Endometrial microvascular endothelial cells (primary cell): Measurements from ENCODE around the gene CDK8. TPM values are rescaled to one million over a fixed set of nuclear protein-coding genes. Genes with fewer than 3 reads are reported as not detected.
"Not testable (repeated sequence)": the region's sequence is repeated elsewhere in the genome, so short reads cannot be mapped to it uniquely, and the experiment has no call there.

Experiments
- in situ Hi-C: cut with HindIII; loops from 2 replicates; pipeline ENCODE4 v1.10.0; 2017; ENCODE audit warnings: low sequenced_read_pairs, low pct_unique_long_range_greater_than_20kb; ENCODE audit errors: inconsistent ontology term
- total RNA-seq: library from RNA; depleted of rRNA; stranded (reverse); fragments of >200 nt; gene quantifications from one replicate; pipeline ENCODE4 v1.2.3, GENCODE V29; 2015; ENCODE audit errors: inconsistent ontology term

The CDK8 gene
- total RNA-seq, 1 donor from 2014 or later, result 11.8 TPM

DNA sequence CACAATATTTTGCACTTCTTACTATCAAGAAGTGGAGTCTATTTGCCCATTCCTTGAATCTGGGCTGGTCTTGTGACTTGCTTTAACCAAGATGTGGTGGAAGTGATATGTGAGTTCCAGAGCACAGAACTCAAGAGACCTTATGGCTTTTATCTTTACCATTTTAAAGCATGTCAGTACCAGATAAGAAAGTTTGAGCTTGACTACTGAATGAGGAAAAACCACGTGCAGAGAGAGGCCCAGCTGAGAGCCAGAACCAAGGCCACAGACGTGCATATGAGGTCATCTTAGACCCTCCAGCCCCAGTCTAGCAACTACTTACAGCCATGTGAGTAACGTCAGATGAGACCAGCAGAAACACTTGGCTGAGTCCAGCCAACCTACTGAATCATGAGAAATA is 6.3 kb upstream of the CDK8 start:
- in situ Hi-C loops, result no loop called here

DNA sequence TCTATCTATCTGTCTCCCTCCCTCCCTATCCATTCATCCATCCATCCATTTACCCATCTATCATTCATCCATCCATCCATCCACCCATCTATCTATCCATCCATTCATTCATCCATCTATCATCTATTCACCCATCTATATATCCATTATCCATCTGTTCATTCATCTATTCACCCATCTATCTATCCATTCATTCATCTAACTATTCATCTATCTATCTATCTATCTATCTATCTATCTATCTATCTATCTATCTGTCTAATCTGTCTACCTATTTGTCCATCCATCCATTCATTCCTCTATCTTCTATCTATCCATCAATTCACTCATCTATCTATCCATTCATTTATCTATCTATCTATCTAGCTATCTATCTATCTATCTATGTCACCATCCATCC is 4.4 kb upstream of the CDK8 start:
- in situ Hi-C loops, result no loop called here

DNA sequence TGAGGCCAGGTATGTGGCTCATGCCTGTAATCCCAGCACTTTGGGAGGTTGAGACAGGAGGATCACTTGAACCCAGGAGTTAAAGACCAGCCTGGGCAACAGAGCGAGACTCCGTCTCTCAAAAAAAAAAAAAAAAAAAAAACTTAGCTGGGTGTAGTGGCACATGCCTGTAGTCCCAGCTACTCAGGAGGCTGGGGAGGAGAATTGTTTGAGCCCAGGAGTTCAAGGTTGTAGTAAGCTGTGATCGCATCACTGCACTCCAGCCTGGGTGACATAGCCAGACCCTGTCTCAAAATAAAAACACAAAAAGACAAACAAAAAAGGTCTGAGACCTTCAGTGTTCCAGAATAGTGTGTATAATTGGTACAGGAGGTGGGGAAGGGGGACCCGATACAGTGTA is 1.9 kb upstream of the CDK8 start:
- in situ Hi-C loops, result not testable (repeated sequence)

DNA sequence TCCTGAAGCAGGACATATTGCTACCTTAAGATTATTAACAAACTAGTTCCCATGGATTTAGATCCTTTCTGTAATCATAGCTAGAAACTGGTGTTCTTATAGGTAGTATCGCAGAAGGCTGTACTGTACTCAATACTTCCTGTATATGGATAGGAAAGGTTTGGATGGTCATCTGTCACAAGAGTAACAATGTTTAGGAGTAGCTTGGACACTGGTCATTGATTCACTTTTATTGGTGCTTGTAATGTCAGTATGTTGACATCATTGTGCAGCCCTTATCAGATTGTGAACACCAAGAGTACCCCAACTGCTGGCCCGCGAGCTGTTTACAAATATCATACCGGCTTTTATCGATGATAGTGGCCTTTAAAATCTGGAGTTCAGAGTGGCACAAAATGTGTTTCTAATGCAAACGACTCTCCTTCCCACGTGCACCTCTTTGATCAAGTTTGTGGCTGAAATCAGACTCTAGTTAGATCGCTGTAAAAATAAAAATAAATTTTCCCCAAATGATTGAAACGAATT is 605 bp upstream of the CDK8 start:
- in situ Hi-C loops, result no loop called here

DNA sequence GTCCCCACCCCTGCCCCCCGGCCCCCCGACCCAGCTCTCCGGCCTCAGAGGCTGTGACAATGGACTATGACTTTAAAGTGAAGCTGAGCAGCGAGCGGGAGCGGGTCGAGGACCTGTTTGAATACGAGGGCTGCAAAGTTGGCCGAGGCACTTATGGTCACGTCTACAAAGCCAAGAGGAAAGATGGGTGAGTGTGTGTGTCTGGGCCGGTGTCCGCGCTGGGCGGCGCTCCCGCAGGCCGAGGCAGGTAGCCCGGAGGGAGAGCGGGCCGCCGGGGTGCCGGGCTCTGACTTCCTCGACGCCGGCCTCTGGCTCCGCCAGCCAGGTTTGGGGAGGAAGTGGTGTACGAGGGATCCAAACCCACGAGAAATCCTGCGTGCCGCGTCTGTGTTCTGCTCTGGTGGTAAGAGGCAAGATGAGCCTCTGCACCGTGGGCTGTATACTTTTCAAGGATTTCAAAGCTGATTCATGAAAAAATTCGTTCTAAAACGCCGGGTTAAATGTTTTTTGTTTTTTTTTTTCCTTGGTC is 718 bp downstream of the CDK8 start:
- in situ Hi-C loops, result no loop called here

- in situ Hi-C loops, result no loop called here
Measured at GRCh38 chr13:26255115-26255514, 1.2 kb downstream of the CDK8 start.

DNA sequence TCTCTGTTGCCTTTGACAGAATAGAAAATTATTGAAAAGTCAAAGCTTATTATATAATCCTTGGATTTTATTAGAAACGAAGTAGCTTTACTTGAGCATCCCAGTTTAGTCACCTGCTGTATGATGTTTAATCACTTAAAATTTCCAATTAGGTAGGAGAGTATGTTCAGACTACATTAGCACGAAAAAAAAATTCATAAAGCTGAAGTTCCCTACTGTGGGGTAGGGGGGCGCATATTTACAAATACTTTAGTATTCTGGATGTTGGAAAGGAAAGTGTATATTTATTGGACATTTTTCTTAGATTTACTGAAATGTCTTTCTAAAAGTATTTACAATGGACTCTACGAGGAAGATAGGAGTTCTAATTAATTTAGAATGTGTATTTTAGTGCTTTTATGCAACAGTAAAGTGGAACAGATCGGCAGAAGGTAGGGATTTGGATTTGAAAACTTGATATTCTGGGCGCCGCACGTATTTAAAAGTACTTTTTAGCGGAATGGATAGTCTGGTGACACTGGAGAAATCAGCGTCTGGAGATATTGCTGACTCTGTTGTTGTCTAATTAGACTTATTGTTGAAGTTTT is 1.9 kb downstream of the CDK8 start:
- in situ Hi-C loops, result no loop called here

DNA sequence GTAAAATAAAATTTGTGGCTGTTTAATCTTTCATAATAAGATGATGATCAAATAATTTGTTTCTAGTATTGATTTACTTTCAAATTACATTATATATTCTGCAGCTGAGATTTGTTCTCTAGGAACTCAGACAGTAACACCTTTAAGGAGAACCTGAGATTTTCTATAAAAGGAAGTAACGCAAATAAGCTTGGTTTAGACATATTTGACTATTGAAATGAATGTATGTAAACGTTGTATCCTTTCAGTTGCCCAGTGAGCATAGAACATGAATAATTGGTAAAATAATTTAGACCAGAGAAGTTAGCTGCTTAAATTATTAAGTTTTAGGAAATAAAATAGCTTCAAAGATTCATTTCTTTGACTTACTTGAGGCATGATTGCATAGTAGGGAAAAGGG is 3.1 kb downstream of the CDK8 start:
- in situ Hi-C loops, result no loop called here

DNA sequence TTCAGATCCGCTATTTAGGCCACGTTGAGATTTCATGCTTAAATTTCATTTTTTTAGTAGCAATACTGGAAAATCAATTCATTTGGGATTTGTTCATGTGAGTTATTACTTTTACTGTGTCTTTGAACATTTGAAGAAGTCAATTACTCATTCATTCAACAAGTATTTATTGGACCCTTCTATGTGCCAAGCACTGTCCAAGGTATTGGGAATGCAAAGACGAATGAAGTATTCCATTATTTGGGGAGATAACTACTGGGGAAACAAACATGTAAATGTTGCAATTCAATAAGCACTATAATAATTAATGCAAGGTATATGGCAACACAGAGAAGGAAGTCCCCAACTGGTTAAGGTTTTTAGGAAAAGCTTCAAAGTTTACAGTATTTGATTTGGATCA is 5.7 kb downstream of the CDK8 start:
- in situ Hi-C loops, result no loop called here

DNA sequence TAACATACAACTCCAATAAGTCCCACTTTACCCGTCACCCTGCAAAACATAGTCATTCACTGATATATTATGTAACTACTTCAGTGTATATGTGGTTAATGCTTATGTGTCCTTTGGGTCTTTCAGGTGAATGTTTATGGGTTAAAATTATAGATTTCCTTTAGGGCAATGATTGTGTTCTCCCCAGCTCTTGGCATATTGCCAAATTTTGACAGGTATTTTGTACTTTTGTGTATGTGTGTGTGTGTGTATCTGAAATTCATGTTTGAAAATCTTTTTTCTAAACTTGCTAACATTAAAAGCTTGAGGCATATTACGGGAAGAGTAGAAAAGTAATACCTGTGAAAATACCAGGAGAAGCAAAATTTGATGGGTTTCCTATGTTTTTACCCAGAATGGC is 8.2 kb downstream of the CDK8 start:
- in situ Hi-C loops, result no loop called here

GRCh38 chr13:26266311-26266710 is 12.4 kb downstream of the CDK8 start:
- in situ Hi-C loops, result no loop called here

- in situ Hi-C loops, result no loop called here
Measured at GRCh38 chr13:26270707-26271106, 16.8 kb downstream of the CDK8 start.

GRCh38 chr13:26272621-26273020 is 18.7 kb downstream of the CDK8 start:
- in situ Hi-C loops, result no loop called here

DNA sequence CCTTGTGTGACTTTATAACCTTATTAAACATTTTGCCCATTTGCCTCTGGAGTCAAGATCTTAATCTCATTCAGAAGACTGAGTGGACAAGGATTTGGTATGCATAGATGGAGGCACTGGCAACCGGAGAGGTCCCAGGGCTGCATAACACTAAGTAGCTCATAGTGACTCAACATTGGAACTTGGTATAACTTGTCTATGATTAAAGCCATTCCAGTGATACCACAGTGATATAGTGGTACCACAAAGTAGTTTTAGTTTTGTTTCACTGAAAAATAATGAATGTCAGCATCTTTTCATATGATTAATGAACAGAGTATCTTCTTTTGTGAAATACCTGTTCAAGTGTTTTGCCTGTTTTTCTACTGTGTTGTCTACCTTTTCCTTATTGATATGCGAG is 26.4 kb downstream of the CDK8 start:
- in situ Hi-C loops, result no loop called here

DNA sequence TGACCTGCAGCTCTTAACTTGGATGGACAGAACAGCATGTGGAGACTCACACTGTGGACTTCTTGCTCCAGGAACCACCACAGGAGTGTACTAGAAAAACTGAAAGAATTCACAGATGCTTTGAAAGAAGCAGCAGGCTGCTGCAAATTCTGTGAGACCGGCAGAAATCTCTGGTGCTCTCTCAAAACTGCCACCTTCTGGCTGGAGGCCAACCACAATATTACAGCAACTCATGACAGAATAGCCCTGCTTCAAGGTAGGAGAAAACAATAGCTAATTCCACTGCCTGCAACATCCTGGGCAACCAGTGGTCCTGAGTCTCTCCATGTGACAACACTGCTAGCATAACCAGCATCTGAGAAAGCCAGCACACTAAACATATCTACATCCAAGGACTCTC is 26.9 kb downstream of the CDK8 start:
- in situ Hi-C loops, result no loop called here

- in situ Hi-C loops, result not testable (repeated sequence)
Measured at GRCh38 chr13:26285911-26286310, 32.0 kb downstream of the CDK8 start.

DNA sequence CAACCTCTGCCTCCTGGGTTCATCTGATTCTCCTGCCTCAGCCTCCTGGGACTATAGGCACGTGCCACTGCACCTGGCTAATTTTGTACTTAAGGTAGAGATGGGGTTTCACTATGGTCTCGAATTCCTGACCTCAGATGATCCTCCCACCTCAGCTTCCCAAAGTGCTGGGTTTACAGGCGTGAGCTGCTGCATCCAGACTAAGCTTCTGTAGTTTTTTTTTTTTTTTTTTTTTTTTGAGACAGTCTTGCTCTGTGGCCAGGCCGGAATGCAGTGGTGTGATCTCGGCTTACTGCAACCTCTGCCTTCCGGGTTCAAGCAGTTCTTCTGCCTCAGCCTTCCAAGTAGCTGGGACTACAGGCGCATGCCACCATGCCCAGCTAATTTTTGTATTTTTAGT is 34.9 kb downstream of the CDK8 start:
- in situ Hi-C loops, result not testable (repeated sequence)

- in situ Hi-C loops, result no loop called here
Measured at GRCh38 chr13:26295812-26296211, 41.9 kb downstream of the CDK8 start.

DNA sequence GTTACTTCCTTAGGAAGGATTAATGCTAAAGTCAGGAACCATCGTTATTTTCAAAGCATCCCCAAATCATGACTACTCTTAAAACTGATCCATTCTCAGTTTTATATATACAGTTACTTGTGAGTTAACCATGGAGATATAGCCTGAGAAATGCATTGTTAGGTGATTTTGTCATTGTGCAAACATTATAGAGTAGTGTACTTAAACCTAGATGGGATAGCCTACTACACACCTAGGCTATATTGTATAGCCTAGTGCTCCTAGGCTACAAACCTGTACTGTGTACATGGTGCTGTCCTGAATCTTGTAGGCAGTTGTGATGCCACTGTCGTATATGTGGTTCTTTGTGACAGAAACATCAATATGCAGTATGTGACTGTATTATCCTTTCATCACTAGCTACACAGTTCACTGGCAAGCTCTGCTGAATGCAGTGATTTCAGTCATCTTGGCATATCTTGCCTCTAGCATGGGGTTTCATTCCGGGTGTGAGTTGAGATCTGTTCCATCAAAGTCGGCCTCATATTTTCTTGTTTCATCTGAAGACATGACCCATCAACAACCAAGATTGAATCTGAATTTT is 45.3 kb downstream of the CDK8 start:
- in situ Hi-C loops, result no loop called here

GRCh38 chr13:26300140-26300539 is 46.2 kb downstream of the CDK8 start:
- in situ Hi-C loops, result no loop called here

GRCh38 chr13:26305676-26306075 is 51.7 kb downstream of the CDK8 start:
- in situ Hi-C loops, result no loop called here
